ENCODE results near the gene ENPEP. TPM values are rescaled to one million over a fixed set of nuclear protein-coding genes. Genes with fewer than 3 reads are reported as not detected.

Gene ENPEP
- total and polyA plus RNA-seq, 12 donors, result 2.5 to 9.0 (median 4.9) TPM

DNA sequence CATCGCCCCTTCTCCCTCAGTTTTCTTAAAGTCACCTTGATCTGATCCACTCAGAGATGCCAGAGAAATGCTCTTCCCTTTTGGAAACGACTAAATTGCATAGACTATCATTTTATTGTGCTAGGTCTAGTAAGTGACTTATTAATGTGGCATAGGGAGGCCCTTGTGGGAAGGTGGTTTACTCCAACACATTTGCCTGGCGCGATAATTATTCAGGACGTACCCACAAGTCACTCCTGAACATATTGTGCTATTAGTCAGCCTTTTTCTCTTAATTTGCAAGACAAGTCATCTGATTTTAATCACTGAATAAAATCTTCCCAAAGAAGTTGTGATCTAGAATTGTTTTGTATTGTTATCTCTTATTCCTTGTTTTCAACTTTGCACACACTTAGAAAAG lies 7.6 kb downstream of the ENPEP start:
- H3K4me3 ChIP-seq, result no peak overlapping the region
- WGBS, 4 donors, result 74 to 81% (median 78%) methylated on average over 5 of the region's 5 CpGs
- intact Hi-C loops (cut with DNase I), result no loop called here
- DNase-seq, result no peak
- H3K36me3 ChIP-seq (replicated peaks in 1 of 2), result no peaks in the 10 kb centered on the region
- H3K27me3 ChIP-seq, result no peaks in the 10 kb centered on the region
- TF ChIP-seq, protein P1, sequence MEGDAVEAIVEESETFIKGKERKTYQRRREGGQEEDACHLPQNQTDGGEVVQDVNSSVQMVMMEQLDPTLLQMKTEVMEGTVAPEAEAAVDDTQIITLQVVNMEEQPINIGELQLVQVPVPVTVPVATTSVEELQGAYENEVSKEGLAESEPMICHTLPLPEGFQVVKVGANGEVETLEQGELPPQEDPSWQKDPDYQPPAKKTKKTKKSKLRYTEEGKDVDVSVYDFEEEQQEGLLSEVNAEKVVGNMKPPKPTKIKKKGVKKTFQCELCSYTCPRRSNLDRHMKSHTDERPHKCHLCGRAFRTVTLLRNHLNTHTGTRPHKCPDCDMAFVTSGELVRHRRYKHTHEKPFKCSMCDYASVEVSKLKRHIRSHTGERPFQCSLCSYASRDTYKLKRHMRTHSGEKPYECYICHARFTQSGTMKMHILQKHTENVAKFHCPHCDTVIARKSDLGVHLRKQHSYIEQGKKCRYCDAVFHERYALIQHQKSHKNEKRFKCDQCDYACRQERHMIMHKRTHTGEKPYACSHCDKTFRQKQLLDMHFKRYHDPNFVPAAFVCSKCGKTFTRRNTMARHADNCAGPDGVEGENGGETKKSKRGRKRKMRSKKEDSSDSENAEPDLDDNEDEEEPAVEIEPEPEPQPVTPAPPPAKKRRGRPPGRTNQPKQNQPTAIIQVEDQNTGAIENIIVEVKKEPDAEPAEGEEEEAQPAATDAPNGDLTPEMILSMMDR (IDR thresholded peaks at IDR 0.05), result no peak
- TF ChIP-seq POLR2A (IDR thresholded peaks at IDR 0.05), result no peak
- no peaks in the 10 kb centered on the region for H3K4me1 ChIP-seq (replicated peaks in 1 of 2)
- no peaks in the 10 kb centered on the region for H3K9me3 ChIP-seq (replicated peaks in 1 of 3)
- no peak overlapping the region for H3K27ac ChIP-seq

DNA sequence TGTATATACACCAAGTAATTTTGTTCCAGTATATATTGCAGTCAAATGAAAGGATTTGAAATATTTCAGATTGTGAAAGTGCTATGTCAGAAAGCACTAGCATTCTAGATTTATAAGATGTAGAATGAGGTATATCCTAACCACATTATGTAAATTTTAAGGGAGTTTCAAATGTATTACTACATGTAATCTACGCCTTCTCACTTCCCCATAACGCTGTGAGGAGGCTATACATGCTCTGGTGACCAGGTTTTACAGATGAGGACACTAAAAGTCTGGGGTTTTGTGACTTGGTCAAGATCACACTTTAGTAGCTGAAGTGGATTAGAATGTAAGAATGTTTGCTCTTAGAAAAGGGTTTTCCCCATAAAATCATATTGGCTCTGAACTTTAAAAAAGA lies 8.1 kb downstream of the ENPEP start:
- no peak for DNase-seq
- Histone ChIP-seq H3K4me3 (no peak overlapping the region), H3K27me3 (no peaks in the 10 kb centered on the region), H3K27ac (no peak overlapping the region), H3K36me3 (replicated peaks in 1 of 2) (no peaks in the 10 kb centered on the region), H3K4me1 (replicated peaks in 1 of 2) (no peaks in the 10 kb centered on the region), H3K9me3 (replicated peaks in 1 of 3) (no peaks in the 10 kb centered on the region)
- intact Hi-C loops (cut with DNase I), result no loop called here
- TF ChIP-seq, protein P1 (IDR thresholded peaks at IDR 0.05), result no peak
- TF ChIP-seq POLR2A (IDR thresholded peaks at IDR 0.05), result no peak
- WGBS, 4 donors, result 72 to 81% (median 77%) methylated on average over 2 of the region's 2 CpGs

DNA sequence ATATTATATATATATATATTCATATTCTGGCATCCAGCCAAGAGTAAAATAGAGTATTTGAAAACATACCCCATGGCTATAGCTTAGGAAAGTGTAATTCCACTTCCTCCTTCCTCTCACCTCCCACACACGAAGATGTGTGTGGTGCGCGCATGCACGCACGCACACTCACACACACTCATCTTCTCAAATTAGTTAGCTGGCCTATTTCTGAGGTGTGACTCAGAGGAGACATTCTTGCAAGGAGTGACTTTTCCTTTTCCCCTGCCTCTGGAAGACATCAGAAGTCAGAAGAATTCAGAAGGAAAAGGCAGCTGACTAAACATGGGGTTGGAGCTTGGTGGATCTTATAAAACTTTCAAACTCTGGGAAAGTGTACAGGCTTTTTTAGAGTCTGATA lies 8.8 kb downstream of the ENPEP start:
- DNase-seq, result no peak

DNA sequence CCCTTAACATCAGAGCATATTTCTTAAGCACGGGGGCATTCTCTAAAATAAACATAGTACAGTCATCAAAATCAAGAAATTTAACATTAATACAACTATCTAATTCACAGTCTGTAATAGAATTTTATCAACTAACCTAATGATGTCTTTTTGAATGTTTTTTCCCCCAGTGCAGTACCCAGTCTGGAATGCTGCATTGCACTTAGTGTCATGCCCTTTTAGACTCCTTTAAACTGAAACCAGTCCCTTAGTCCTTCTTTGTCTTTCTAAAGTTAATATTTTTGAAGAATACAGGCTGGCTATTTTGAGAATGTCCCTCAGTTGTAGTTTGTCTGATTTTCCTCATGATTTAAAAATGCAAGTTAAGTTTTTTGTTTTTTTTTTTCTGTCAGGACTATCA lies 9.5 kb downstream of the ENPEP start:
- TF ChIP-seq POLR2A (IDR thresholded peaks at IDR 0.05), result no peak
- TF ChIP-seq, protein P1 (IDR thresholded peaks at IDR 0.05), result no peak
- intact Hi-C loops (cut with DNase I), result no loop called here
- Histone ChIP-seq H3K9me3 (replicated peaks in 1 of 3) (no peaks in the 10 kb centered on the region), H3K36me3 (replicated peaks in 1 of 2) (no peaks in the 10 kb centered on the region), H3K27ac (no peak overlapping the region), H3K27me3 (no peaks in the 10 kb centered on the region), H3K4me1 (replicated peaks in 1 of 2) (no peaks in the 10 kb centered on the region), H3K4me3 (no peak overlapping the region)
- no peak for DNase-seq
- 14 to 40% (median 23%) methylated on average over 1 of the region's 1 CpG for WGBS, 4 donors

More for the DNA sequence above, 8.8 kb downstream of the ENPEP start:
- H3K27ac ChIP-seq, result no peak overlapping the region
- no peak for TF ChIP-seq POLR2A (IDR thresholded peaks at IDR 0.05)
- TF ChIP-seq, protein P1 (IDR thresholded peaks at IDR 0.05), result no peak
- H3K4me1 ChIP-seq (replicated peaks in 1 of 2), result no peaks in the 10 kb centered on the region
- H3K9me3 ChIP-seq (replicated peaks in 1 of 3), result no peaks in the 10 kb centered on the region
- H3K27me3 ChIP-seq, result no peaks in the 10 kb centered on the region
- WGBS, 4 donors, result 46 to 72% (median 67%) methylated on average over 5 of the region's 5 CpGs
- intact Hi-C loops (cut with DNase I), result no loop called here
- no peaks in the 10 kb centered on the region for H3K36me3 ChIP-seq (replicated peaks in 1 of 2)
- no peak overlapping the region for H3K4me3 ChIP-seq

Measured in adrenal gland (tissue), 12 donors.